Body of pancreas (tissue), 4 donors: ENCODE results near the gene TELO2.

Source experiments
- CTCF ChIP-seq, 7 experiments: fragments of 450-650 bp in 4 of 7; fragments of 200-600 bp in 3 of 7; sonication (generic) in 3 of 7; IDR thresholded peaks; one replicate each; pipeline ENCODE4 v1.5.1; 2016 to 2019; ENCODE audit warnings: antibody characterized with exemption in 7 of 7
- POLR2A ChIP-seq, 3 donors: fragments of 450-650 bp; IDR thresholded peaks; one replicate each; pipeline ENCODE4 v1.6.1; 2016; ENCODE audit warnings: antibody characterized with exemption in 3 of 3, mild to moderate bottlenecking in 2 of 3

DNA sequence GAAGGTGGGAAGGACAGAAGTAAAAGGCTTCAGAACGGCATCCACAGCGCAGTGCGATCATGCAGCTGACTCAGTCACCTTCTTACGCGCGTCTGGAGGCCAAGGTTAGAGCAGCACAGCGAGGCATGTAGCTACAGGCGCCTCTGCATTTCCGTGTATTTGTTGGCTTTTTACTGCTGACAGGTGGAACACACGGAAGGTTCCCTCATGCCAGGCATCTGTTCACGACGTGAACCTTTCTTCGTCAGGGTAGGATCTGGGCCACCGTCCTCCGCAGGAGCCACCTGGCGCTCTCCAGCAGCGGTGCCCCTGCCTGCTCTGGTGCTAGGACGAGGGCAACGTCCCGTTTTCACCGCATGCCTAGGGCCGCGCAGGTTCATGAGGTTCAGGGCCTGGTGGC is 55.6 kb downstream of the TELO2 start:
- TF ChIP-seq CTCF (IDR thresholded peaks at IDR 0.05) (no peak), POLR2A (IDR thresholded peaks at IDR 0.05) (no peak)
